Glutamatergic neuron (in vitro differentiated cells): ENCODE data around the gene LENEP. TPM values are rescaled to one million over a fixed set of nuclear protein-coding genes. Genes with fewer than 3 reads are reported as not detected.

Experiments
- DNase-seq: peaks from one replicate; pipeline ENCODE4 v3.0.0; 2022
- H3K27ac Mint-ChIP-seq: one replicate; pipeline ENCODE4 v1.8.0; 2020; ENCODE audit warnings: mild to moderate bottlenecking, mixed read lengths, inconsistent platforms; ENCODE audit not compliant: unreplicated experiment
- H3K27me3 Mint-ChIP-seq: one replicate; pipeline ENCODE4 v1.8.0; 2020; ENCODE audit warnings: mild to moderate bottlenecking, moderate library complexity, mixed read lengths, inconsistent platforms; ENCODE audit not compliant: unreplicated experiment
- H3K36me3 Mint-ChIP-seq: one replicate; pipeline ENCODE4 v1.8.0; 2020; ENCODE audit warnings: mild to moderate bottlenecking, mixed read lengths, inconsistent platforms; ENCODE audit not compliant: unreplicated experiment
- H3K4me1 Mint-ChIP-seq: one replicate; pipeline ENCODE4 v1.8.0; 2020; ENCODE audit warnings: mild to moderate bottlenecking, low read depth, mixed read lengths, inconsistent platforms; ENCODE audit not compliant: unreplicated experiment
- H3K4me3 Mint-ChIP-seq: one replicate; pipeline ENCODE4 v1.8.0; 2020; ENCODE audit warnings: mild to moderate bottlenecking, mixed read lengths, inconsistent platforms; ENCODE audit not compliant: unreplicated experiment
- H3K9me3 Mint-ChIP-seq: one replicate; pipeline ENCODE4 v1.8.0; 2020; ENCODE audit warnings: mild to moderate bottlenecking, moderate library complexity, mixed read lengths, inconsistent platforms; ENCODE audit not compliant: unreplicated experiment
- CTCF ChIP-seq: fragments of 200-600 bp; sonication (generic); IDR thresholded peaks from one replicate; pipeline ENCODE4 v1.5.0; 2021; ENCODE audit not compliant: partially characterized antibody, unreplicated experiment
- total RNA-seq: library from RNA; stranded (reverse); fragmentation: NEBNext Ultra II Directional; extraction: Animal tissue kit (Norgen Biotek cat#: 25700); gene quantifications from one replicate; pipeline ENCODE4 v1.2.1, GENCODE V29; 2021; ENCODE audit not compliant: unreplicated experiment

LENEP gene
- total RNA-seq, 1 donor from 2014 or later, result 1.3 TPM

- DNase-seq, result peak; percentile 78
- no peak for TF ChIP-seq CTCF
- peaks cover 1% of the 10 kb centered on the region for H3K4me1 Mint-ChIP-seq
- peaks cover 1% of the 10 kb centered on the region for H3K9me3 Mint-ChIP-seq
- H3K27me3 Mint-ChIP-seq, result no peaks in the 10 kb centered on the region
- H3K4me3 Mint-ChIP-seq, result no peak overlapping the region
- H3K27ac Mint-ChIP-seq, result no peak overlapping the region
- no peaks in the 10 kb centered on the region for H3K36me3 Mint-ChIP-seq
These were observed 18.7 kb downstream of the LENEP start for GRCh38 chr1:155012026-155012546.

GRCh38 chr1:155012776-155013602 lies 19.6 kb downstream of the LENEP start:
- Mint-ChIP-seq H3K36me3 (no peaks in the 10 kb centered on the region), H3K27me3 (no peaks in the 10 kb centered on the region), H3K9me3 (peaks cover 2% of the 10 kb centered on the region), H3K4me3 (peak overlapping the region; percentile 15), H3K27ac (no peak overlapping the region), H3K4me1 (peaks cover 1% of the 10 kb centered on the region)
- TF ChIP-seq CTCF, result no peak
- DNase-seq, result no peak

- Mint-ChIP-seq H3K9me3 (peaks cover 3% of the 10 kb centered on the region), H3K4me3 (no peak overlapping the region), H3K36me3 (no peaks in the 10 kb centered on the region), H3K27me3 (no peaks in the 10 kb centered on the region), H3K4me1 (peaks cover 3% of the 10 kb centered on the region), H3K27ac (no peak overlapping the region)
- no peak for TF ChIP-seq CTCF
- DNase-seq, result no peak
These were observed 20.2 kb downstream of the LENEP start for GRCh38 chr1:155013632-155014031.

- Mint-ChIP-seq H3K36me3 (no peaks in the 10 kb centered on the region), H3K9me3 (peaks cover 9% of the 10 kb centered on the region), H3K4me3 (no peak overlapping the region), H3K27me3 (peaks cover 6% of the 10 kb centered on the region), H3K4me1 (peaks cover 16% of the 10 kb centered on the region), H3K27ac (no peak overlapping the region)
- DNase-seq, result no peak
- no peak for TF ChIP-seq CTCF
These were observed 21.5 kb downstream of the LENEP start for GRCh38 chr1:155014709-155015508.
